D341Med (cell line): ENCODE measurements around the gene GNG7.

ENCODE experiments used
- DNase-seq: peaks from one replicate; pipeline ENCODE4 v3.0.0; 2012; ENCODE audit warnings: low spot score

Gene GNG7

DNA sequence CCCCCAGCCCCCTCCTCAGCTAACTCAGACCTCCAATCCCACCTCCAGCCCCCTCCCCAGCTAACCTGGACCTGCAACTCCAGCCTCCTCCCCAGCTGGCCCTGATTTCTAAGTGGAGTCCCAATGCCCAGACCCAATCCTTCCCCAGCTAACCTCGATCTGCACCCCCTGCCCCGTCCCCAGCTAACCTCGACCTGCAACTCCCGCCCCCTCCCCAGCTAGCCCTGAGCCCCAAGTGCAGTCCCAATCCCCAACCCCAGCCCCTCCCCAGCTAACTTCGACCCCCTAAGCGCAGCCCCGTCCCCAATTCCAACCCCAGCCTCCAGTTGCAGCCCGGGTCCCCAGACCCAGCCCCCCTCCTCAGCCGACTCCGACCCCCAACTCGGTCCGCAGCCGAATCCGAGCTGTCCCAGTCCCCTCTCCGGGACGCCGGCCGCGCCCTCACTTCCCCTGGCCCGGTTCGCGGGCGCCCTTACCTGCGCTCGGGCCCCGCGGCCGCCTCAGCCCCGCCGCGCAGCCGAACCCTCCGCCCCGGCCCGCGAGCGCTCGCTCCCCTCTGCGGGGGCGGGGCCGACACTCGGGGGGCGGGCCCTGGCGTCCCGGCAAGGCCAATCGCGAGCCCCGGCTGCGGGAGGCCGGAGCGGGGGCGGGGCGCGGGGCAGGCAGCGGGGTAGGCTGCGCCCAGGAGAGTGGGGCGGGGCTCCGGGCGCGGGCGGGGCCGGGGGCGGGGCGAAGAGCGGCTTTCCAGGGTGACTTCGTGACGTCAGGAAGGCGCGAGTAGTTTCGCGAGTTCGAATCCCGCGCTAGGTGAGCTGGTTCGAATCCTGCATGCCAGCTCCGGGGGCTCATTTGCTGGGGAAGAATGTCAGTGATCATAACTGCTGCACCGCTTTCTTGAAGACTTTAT lies at the start of gene GNG7:
Gene GNG7, minus strand, starts transcription at position 525 of the 907 bp plus-strand sequence. CDS start 182,006 bp downstream, outside the sequence.
- peak; percentile 100 for DNase-seq

DNA sequence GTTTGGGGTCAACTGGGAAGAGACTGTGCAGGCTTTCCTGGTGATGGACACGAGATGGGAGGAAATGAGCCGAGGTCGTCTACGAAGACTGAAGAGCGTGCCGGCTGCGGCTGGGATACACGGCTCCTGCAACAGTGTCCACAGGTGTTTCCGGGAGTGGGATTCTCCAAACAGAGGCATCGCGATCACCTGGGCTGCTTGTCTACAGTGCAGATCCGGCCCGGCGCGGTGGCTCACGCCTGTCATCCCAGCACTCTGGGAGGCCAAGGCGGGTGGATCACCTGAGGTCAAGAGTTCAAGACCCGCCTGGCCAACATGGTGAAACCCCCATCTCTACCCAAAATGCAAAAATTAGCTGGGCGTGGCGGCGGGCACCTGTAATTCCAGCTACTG lies 48.9 kb upstream of the GNG7 start:
- no peak for DNase-seq

DNA sequence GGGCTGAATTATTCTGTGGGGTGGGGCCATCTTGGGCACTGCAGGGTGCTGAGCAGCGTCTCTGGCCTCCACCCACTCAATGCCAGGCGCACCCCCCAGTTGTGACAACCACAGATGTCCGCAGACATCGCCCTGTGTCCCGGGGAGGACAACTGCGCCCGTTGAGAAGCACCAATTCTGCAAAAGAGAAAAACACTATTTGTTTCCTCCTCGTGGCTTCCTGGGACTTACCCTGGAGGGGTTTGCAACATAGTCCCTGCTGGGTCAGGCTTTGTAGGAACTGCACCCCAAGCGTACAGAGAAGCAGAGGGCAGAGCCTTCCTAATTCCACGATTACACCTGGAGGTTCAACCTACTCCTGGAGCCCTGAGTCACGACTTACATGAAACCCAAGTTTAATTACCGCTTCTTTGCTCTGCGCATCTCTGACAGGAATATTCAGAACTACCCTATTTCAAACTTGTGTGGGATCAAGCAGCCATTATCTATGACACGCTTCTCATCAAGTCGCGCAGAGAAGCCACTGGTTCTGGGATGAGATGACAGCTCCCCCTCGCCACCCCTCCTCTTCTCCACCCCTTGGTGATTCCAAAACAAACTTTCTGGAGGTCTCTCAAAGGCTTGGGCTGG lies 48.4 kb upstream of the GNG7 start:
- DNase-seq: no peak

DNA sequence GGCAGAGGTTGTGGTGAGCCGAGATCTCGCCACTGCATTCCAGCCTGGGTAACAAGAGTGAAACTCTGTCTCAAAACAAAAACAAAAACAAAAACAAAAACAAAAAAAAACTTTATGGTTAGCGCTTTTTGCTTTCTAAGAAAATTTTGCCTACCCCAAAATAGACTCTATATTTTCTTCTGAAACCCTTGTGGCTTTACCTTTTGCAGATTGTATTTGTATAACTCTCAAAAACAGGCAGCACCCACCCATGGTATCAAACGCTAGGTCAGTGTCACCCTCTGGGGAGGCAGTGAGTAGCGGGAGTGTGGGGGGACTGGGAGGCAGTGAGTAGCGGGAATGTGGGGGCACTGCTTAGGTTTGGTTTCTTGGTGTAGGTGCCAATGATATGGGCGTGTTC lies 44.9 kb upstream of the GNG7 start:
- DNase-seq: no peak

DNA sequence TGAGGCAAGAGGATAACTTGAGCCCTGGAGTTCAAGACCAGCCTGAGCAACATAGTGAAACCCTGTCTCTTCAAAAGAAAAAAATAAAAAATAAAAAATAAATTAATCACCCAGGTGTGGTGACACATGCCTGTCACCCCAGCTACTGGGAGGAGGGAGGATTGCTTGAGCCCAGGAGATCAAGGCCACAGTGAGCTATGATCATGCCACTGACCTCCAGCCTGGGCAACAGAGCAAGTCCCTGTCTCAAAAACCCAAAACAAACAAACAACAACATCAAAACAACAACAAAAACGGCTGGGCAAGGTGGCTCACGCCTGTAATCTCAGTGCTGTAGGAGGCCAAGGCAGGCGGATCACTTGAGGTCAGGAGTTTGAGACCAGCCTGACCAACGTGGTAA lies 41.6 kb upstream of the GNG7 start:
- no peak for DNase-seq

DNA sequence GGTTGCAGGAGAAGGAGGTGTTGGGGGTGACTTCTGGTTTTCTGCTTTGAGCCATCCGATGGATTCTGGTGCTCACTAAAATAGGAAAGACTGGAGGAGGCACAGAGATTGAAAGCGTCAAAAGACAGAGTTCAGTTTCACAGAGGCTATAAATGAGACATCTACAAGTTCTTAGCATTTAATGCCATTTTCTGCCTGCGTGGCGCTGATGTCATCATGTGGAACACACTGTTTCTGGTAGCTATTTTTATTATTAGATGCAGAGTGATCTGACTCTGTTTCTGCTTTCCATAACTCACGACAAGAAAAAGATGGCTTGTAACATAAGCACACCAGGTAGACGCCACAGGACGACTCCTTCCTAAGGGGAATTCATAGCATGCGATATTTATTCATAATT lies 40.6 kb upstream of the GNG7 start:
- no peak for DNase-seq

DNA sequence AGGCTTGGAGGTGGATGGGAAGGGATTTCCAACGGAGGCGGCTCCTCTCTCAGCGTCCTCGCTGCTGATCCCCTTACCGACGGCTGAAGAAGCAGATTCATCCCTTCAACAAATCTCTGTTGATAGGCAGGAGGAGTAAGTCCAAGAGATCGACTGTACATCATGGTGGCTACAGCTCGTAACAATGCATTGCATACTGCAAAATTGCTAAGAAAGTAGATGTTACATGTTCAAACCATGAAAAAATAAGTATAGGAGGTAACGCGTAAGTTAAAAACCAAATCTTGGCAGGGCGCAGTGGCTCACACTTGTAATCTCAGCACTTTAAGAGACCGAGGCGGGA lies 37.8 kb upstream of the GNG7 start:
- no peak for DNase-seq

DNA sequence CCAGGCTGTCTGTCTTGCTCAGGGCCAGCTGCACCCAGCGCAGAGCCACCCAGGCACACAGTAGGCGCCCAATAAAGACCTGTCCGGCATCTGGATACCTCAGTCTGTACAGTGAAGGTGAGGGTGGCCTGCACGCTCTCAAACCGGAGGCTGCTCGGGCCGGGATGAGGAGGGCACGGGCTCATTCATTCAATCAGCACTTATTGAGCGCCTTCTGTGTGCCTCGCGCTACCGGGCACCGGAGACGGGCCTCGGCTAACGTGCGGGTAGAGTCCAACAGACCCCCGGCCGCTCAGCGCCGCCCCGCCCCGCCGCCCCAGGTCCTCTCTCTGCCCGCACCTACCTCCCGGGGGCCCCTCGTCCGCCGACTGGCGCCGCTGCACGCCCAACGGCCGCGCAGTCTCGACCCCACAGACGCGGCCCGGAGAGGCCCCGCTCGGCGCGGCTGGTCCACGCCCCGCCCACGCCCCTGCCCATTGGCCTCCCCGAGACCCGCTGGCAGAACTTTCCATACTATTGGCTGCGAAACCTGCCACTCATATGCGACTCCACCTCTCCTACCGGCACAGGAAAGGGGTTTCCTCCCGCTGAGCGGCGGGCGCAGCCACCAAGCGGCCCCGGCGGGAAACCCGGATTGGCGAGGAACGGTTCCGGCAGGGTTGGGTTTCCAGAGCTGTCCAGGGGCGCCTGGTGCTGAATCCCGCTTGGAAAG lies 37.3 kb upstream of the GNG7 start, which contains the start of gene SLC39A3:
Gene SLC39A3, minus strand, starts transcription at position 416 of the 712 bp plus-strand sequence. CDS start 2,760 bp downstream, outside the sequence.
- peak; percentile 100 for DNase-seq

DNA sequence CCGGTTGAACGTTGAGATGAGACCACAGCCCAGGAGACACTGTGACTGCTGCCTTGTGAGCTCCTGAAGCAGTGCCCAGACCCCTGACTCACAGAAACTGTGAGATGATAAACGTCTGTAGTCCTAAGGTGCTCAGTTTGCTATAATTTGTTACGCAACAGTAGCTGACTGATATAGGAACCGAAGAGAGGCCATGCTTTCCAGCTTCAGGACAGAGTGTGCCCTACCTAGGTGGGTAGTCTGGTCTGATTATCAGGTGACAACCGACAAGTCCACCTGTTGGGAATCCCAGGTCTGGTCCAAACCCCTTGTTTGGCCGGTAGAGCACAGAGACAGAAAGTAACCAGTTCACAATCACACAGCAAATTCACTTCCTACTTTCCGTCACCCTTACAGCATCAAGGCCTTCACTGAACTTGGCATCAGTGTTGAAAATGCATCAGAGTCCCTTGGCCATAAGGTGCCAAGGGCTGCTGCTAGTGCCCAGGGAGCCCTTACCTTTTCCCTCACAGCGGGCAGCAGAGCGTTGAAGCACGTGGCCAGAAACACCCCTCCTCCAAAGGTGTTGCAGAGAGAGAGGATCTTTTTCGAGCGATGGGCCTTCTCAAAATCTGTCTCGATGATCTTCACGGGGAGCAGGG lies 34.2 kb upstream of the GNG7 start:
- DNase-seq: no peak

DNA sequence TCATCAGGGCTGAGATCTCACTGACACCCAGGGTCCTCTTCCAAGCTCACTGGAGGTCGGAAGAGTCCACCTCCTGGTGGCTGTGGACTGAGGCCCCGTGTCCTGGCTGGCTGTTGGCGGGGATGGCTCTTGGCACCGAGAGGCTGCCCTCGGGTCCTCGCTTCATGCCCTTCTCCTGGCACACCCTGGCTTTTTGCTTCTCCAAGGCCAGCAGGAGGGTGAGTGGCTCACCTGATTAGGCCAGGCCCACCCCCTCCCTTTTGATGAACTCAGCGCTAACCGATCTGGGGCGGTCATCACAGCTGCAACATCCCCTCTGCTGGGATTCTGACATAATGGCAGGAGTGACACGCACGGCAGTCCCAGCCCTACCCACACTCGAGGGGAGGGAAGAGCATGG lies 32.9 kb upstream of the GNG7 start:
- DNase-seq: no peak

DNA sequence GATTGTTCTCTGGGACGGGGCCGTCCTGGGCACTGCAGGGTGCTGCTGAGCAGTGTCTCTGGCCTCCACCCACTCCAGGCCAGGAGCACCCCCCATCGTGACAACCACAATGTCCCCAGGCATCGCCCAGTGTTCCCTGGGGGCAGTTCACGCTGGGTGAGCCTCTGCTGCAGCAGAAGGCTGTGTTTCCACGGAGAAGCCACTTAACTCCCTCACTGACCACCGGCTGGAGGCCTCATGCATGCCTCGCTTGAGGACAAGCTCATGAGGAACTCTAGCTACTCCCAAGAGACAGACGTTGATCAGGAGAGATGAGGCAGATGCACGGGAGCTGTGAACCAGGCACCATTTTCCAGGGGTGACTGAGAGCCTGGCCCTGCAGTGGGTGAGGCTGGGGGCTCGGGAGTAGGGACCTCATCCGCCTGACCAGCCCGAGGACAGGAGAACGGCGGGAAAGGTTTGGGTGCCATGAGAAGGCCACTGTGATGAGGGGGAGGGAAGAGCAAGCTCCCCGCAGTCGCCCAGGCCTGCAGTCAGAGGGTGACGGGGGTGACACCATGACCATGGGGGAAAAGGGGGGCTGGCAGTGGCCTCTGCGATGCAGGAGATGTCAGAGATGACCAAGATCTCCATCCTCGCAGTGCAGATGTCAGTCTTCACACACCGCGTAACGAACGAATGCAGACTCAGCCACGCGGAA lies 32.2 kb upstream of the GNG7 start:
- DNase-seq: no peak

DNA sequence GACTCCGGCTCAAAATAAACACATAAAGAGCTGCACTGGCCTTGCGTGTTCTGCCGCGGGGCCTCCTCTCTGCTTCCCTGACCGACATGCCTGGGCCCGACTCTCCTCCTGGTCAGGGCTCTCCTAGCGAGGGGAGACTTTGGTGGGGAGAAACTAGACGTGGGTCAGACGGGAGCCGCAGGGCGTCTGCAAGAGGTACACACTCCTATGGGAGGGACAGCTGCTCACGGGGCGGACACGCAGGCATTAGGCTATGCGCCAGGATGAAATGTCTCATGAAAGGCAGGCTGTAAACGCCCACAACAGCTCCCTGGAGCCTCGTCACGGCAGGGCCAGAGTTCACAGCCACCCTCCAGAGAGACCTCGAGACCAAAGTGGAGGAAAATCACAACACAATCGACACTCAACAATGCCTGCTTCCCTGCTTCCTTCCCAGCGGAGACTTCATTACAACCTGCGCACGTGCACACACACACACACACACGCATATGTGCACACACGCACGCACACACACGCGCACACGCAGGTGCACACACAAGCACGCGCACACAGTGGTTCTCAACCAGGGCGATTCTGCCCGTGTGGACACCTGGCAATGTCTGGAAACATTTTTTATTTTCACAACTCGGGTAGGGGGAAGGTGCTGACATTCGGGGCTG lies 31.6 kb upstream of the GNG7 start:
- DNase-seq: no peak

DNA sequence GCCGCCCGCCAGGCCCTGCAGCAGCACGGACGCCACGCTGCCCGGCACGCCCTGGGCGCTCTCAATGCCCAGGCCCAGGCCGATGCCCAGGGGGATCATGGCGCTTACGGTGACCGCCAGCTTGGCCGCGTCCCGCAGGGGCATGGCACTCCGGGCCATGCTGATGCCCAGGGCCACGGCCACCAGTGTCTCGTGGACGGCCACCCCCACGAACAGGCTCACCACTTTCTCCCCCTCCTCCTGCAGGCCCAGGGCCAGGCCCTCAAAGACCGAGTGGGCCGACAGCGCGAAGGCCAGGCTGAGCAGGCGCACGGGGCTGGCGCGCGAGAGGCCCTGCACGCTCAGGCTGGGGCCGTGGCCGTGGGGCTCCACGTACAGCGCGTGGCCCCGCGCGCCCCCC lies 30.4 kb upstream of the GNG7 start:
- peak; percentile 26 for DNase-seq

DNA sequence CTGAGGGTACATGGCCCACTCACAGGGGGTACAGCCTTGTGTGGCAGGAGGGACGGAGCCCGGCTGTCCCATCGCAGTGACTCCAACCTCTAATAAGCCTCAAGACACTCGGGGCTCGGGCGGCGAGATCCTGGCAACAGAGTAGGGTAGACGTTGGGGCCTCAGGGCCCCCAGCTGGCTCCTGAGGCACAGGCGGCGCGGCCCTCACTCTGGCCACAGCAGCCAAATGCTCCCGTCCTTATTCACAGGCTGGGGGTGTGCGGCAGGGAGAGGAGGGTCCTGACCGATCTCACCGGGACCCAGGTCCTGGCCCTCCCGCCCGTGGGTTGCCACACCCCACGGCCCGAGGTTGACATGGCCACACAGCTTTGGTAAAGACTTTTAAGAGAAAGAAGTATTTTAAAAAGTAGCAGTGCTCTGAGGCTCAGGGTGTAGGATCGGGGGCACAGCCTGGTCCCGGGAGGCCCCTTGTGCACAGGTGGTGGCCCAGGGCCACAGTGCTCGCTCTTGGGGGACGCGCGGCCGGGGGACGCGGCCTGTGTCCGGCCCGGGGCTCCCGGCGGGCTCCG lies 29.7 kb upstream of the GNG7 start:
- DNase-seq: no peak

DNA sequence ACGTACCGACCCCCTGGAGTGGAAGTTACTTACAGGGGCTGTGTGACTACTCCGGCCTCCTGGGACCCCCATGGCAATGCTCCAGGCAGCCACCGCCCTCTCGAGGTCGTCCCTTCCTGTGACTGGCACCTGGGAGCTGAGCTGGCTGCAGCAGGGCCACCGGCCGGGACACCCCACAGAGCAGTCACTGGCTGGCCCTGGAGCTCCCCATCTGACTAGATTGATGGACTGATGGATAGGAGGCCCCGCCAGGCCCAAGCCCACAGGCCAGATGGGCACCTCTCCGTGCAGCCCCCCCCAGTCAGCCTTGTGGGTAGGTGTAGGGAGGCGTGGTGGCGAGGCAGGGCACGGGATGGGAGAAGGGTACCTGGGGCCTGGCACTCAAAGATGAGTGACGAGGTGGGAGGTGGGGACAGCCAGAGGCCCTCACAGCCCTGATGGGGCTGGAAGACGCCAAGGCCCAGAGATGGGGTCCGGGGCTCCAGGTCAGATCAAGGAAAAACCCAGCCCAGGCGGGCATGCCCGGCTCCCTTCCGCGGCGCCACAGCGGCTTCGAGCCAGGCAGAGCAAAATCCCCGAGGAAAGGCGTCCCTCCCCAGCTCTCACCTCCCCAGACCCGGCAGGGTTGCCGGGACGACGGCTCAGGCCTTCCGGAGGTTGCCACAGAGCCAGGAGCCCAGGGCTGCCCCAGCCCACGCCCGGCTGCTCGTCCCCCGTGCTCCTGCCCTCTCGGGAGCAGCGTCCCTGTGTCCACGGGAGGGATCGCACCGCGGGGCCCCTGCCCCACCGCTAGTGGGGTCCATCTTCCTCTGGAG lies 28.9 kb upstream of the GNG7 start:
- DNase-seq: peak; percentile 38

DNA sequence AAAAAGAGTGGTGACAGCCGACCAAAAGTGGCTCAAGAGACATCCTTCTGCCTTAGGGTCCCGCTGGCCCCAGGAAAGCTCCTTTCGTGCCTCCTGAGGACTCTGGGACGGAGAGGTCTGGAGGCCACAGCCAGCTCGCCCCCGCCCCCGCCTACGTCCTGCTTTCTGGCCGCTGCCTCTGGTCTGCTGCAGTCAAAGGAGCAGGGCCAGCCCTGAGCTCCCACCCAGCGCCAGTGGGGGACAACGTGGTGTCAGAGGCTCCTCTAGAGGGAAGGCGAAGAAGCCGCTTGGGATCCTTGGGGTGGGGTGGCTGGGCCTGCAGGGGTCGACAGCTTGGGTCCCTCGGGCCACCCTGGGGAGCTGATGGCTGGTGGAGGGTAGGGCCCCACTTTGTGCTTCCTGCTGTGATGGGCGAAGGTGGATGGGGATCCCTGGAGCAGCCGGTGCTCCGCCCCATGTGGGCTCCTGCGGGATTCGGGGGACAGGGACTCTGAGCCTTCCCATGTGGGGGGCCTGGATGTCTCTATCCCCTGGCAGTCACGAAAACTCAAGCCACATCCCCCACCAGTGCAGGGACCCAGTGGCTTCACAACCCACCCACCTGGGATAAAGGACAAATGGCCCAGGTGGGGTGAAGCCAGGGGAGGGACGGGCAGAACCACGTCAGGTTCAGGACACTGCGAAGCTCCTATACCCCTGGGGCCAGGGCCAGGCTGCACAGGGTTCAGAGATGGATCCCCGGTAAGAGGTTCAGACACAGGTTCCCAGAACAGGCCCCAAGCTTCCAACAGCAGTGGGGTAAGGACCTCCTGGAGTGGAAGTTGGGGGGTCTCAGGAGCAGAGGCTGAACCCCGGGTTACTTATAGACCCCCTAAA lies 27.7 kb upstream of the GNG7 start:
- DNase-seq: peak; percentile 31

DNA sequence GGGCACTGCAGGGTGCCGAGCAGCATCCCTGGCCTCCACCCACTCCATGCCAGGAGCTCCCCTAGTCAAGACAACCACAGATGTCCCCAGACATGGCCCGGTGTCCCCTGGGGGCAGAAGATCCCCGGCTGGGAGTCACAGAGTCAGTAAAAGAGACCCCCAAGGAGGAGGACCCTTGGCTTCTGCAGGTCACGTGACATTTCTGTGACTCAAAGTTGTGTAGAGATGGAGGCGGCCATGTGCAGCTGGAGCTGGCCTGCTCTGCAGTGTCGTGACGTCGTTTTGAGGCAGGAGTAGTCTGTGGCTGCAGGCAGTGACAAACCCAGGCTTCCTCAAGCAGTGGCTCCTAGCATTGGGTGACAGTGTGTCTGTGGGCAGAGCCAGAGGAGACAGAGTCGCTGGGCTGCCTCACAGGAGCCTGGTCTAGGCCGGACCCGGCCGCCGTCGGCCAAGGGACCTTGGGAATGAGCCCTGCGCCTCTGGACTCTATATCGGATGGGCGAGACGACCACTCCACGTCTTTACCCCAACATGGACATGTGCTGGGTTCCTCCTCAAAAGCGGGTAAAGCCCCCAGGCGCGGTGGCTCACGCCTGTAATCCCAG lies 26.4 kb upstream of the GNG7 start:
- peak; percentile 21 for DNase-seq

DNA sequence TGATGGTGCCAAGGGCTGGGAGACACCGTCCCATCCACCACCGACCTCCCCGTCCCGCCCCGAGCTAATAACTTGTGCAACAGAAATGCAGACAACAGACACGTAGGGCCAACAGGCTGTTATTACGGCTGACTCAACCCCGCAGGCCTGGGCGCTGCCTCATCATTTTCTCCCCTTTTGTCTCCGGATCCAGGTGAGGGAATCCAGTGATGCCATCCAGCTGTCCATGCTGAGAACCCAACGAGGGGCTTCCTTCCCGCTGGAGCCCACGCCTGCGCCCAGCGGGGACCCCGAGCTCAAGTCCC lies 25.1 kb upstream of the GNG7 start:
- DNase-seq: peak; percentile 38
